Dermis microvascular lymphatic vessel endothelial cell (primary cell): ENCODE measurements around the gene GRIK4. TPM values are rescaled to one million over a fixed set of nuclear protein-coding genes. Genes with fewer than 3 reads are reported as not detected.
A peak's percentile ranks its signal among the peaks of the same experiment; 100 is the strongest.

ENCODE experiments used
- DNase-seq, 2 donors: peaks; one replicate each; pipeline versions ENCODE4 v3.0.0 to v3.0.0-alpha.2; 2010; ENCODE audit warnings: low read depth in 2 of 2
- total RNA-seq: library from RNA; depleted of rRNA; stranded (reverse); fragments of >200 nt; gene quantifications from 2 replicates; pipeline ENCODE4 v1.2.1, GENCODE V29; 2014

GRIK4 gene
- total RNA-seq, 1 donor from 2014 or later: not detected

GRCh38 chr11:120704256-120704750 lies 192.8 kb downstream of the GRIK4 start:
- no peak for DNase-seq

- no peak for DNase-seq
These were observed 194.7 kb downstream of the GRIK4 start for GRCh38 chr11:120706257-120706656.

GRCh38 chr11:120707098-120707497 lies 195.6 kb downstream of the GRIK4 start:
- no peak for DNase-seq

- no peak for DNase-seq
These were observed 196.1 kb downstream of the GRIK4 start for GRCh38 chr11:120707663-120708062.

GRCh38 chr11:120708511-120709183 lies 197.1 kb downstream of the GRIK4 start:
- DNase-seq: no peak

GRCh38 chr11:120709808-120710207 lies 198.3 kb downstream of the GRIK4 start:
- no peak for DNase-seq

GRCh38 chr11:120710354-120711131 lies 199.0 kb downstream of the GRIK4 start:
- no peak for DNase-seq

GRCh38 chr11:120712014-120712413 lies 200.5 kb downstream of the GRIK4 start:
- DNase-seq: no peak

GRCh38 chr11:120712881-120713280 lies 201.3 kb downstream of the GRIK4 start:
- no peak for DNase-seq

GRCh38 chr11:120713296-120713695 lies 201.7 kb downstream of the GRIK4 start:
- DNase-seq: no peak

- peak in 1 of 2 donors; percentile 24 for DNase-seq
These were observed 202.9 kb downstream of the GRIK4 start for GRCh38 chr11:120714438-120714837.

- peak; percentile 7 to 18 for DNase-seq
These were observed 203.7 kb downstream of the GRIK4 start for GRCh38 chr11:120715239-120715638.

GRCh38 chr11:120717042-120717441 lies 205.5 kb downstream of the GRIK4 start:
- no peak for DNase-seq

- DNase-seq: no peak
These were observed 206.1 kb downstream of the GRIK4 start for GRCh38 chr11:120717623-120718022.

- no peak for DNase-seq
These were observed 206.6 kb downstream of the GRIK4 start for GRCh38 chr11:120718171-120718570.

- no peak for DNase-seq
These were observed 207.8 kb downstream of the GRIK4 start for GRCh38 chr11:120719348-120719747.

GRCh38 chr11:120720760-120721159 lies 209.2 kb downstream of the GRIK4 start:
- DNase-seq: no peak

- DNase-seq: no peak
These were observed 211.0 kb downstream of the GRIK4 start for GRCh38 chr11:120722524-120722923.

GRCh38 chr11:120723751-120724150 lies 212.2 kb downstream of the GRIK4 start:
- no peak for DNase-seq

- DNase-seq: no peak
These were observed 216.2 kb downstream of the GRIK4 start for GRCh38 chr11:120727752-120728151.

- DNase-seq: no peak
These were observed 223.5 kb downstream of the GRIK4 start for GRCh38 chr11:120735035-120735434.

GRCh38 chr11:120738516-120739046 lies 227.0 kb downstream of the GRIK4 start:
- DNase-seq: no peak

- DNase-seq: no peak
These were observed 228.2 kb downstream of the GRIK4 start for GRCh38 chr11:120739780-120740179.
